ENCODE results near the gene SEMA5A. TPM values are rescaled to one million over a fixed set of nuclear protein-coding genes. Genes with fewer than 3 reads are reported as not detected.

The SEMA5A gene
- total RNA-seq, 1 experiment from 2014 or later: 9.3 TPM

GRCh38 chr5:9544502-9545135 is 1.3 kb downstream of the SEMA5A start (continued):
- TF ChIP-seq CDX4 (CRISPR knock-in tag; IDR thresholded peaks at IDR 0.05; ENCODE audit: borderline replicate concordance) (no peak), NFATC4 (CRISPR knock-in tag; IDR thresholded peaks at IDR 0.05) (no peak), MLX (CRISPR knock-in tag; IDR thresholded peaks at IDR 0.05) (no peak; the same call in 1 of the 2 replicates), TEAD4 (CRISPR knock-in tag; IDR thresholded peaks at IDR 0.05) (no peak), FOXK1 (CRISPR knock-in tag; IDR thresholded peaks at IDR 0.05) (0 out of 2 replicates have a peak, but pooled peaks have one; percentile 15), MAX (CRISPR knock-in tag; IDR thresholded peaks at IDR 0.05) (peak; percentile 30; the same call in 1 of the 2 replicates), RORB (CRISPR knock-in tag; IDR thresholded peaks at IDR 0.05) (no peak), ZNF423 (CRISPR knock-in tag; IDR thresholded peaks at IDR 0.05) (no peak), USF1 (CRISPR knock-in tag; IDR thresholded peaks at IDR 0.05) (no peak), ATF3 (CRISPR knock-in tag; conservative IDR thresholded peaks at IDR 0.05) (no peak), CTCF (IDR thresholded peaks at IDR 0.05) (peak; percentile 91), ZSCAN18 (CRISPR knock-in tag; IDR thresholded peaks at IDR 0.05) (no peak), E2F5 (CRISPR knock-in tag; IDR thresholded peaks at IDR 0.05) (peak; percentile 96), FOXP1 (CRISPR knock-in tag; IDR thresholded peaks at IDR 0.05; ENCODE audit: borderline replicate concordance) (peak; percentile 46; the same call in 1 of the 2 replicates), PRRX2 (CRISPR knock-in tag; IDR thresholded peaks at IDR 0.05) (no peak), GTF2I (CRISPR knock-in tag; conservative IDR thresholded peaks at IDR 0.05) (no peak), ELF4 (CRISPR knock-in tag; IDR thresholded peaks at IDR 0.05; ENCODE audit: low read depth) (no peak), HMGXB4 (CRISPR knock-in tag; IDR thresholded peaks at IDR 0.05) (peak; percentile 68), ZNF219 (CRISPR knock-in tag; IDR thresholded peaks at IDR 0.05; ENCODE audit: borderline replicate concordance) (no peak), ZNF396 (CRISPR knock-in tag; IDR thresholded peaks at IDR 0.05; ENCODE audit: borderline replicate concordance) (no peak), ZNF138 (CRISPR knock-in tag; conservative IDR thresholded peaks at IDR 0.05) (no peak), CBFB (CRISPR knock-in tag; IDR thresholded peaks at IDR 0.05; ENCODE audit: low read depth) (no peak), GRHL2 (CRISPR knock-in tag; IDR thresholded peaks at IDR 0.05; ENCODE audit: insufficient replicate concordance, severe bottlenecking) (no peak), SP1 (CRISPR knock-in tag; conservative IDR thresholded peaks at IDR 0.05) (peak; percentile 71), ZBTB21 (CRISPR knock-in tag; IDR thresholded peaks at IDR 0.05; ENCODE audit: borderline replicate concordance) (no peak), ESRRA (CRISPR knock-in tag; IDR thresholded peaks at IDR 0.05; ENCODE audit: borderline replicate concordance) (no peak), MYBL2 (CRISPR knock-in tag; IDR thresholded peaks at IDR 0.05) (peak; percentile 77; the same call in 1 of the 2 replicates), NR3C1 (CRISPR knock-in tag; conservative IDR thresholded peaks at IDR 0.05; ENCODE audit: low read depth) (no peak), NFYB (CRISPR knock-in tag; conservative IDR thresholded peaks at IDR 0.05; ENCODE audit: low read depth) (no peak)

Measured in WTC11 (cell line).